ENCODE data around the gene PPFIA2.

Gene PPFIA2

GRCh38 chr12:81314903-81315531, 444.1 kb downstream of the PPFIA2 start:
- Histone ChIP-seq H3K4me3 (ENCODE audit: low read length, poor library complexity, severe bottlenecking) (no peak overlapping the region), H3F3A (ENCODE audit: low read depth) (no peaks in the 10 kb centered on the region), H3K4me2 (ENCODE audit: low read depth, low read length, poor library complexity, severe bottlenecking) (no peak overlapping the region), H4K20me1 (ENCODE audit: insufficient read depth, low read length, poor library complexity, severe bottlenecking) (no peaks in the 10 kb centered on the region), H2AFZ (ENCODE audit: low read length) (no peak overlapping the region), H3K79me2 (ENCODE audit: insufficient read depth, low read length) (no peaks in the 10 kb centered on the region), H3K9me3 (ENCODE audit: insufficient read depth, low read depth, low read length) (no peaks in the 10 kb centered on the region), H3K9me2 (replicated peaks; ENCODE audit: low read depth, low read length) (no peaks in the 10 kb centered on the region), H3K9ac (ENCODE audit: low read depth, low read length, poor library complexity, severe bottlenecking) (no peak overlapping the region), H3K36me3 (ENCODE audit: insufficient read depth, low read length) (no peaks in the 10 kb centered on the region), H3K4me1 (ENCODE audit: insufficient read depth, low read length, poor library complexity, severe bottlenecking) (no peaks in the 10 kb centered on the region), H3K27me3 (ENCODE audit: insufficient read depth, low read length, poor library complexity, severe bottlenecking) (no peaks in the 10 kb centered on the region)
- no peak for TF ChIP-seq CTCF (conservative IDR thresholded peaks at IDR 0.05; ENCODE audit: low read length)
- no peak for TF ChIP-seq EZH2phosphoT487 (IDR thresholded peaks at IDR 0.05; ENCODE audit: borderline replicate concordance)

- Histone ChIP-seq H3K79me2 (ENCODE audit: insufficient read depth, low read length) (no peaks in the 10 kb centered on the region), H3F3A (ENCODE audit: low read depth) (no peaks in the 10 kb centered on the region), H2AFZ (ENCODE audit: low read length) (no peak overlapping the region), H3K4me2 (ENCODE audit: low read depth, low read length, poor library complexity, severe bottlenecking) (no peak overlapping the region), H3K27me3 (ENCODE audit: insufficient read depth, low read length, poor library complexity, severe bottlenecking) (no peaks in the 10 kb centered on the region), H3K4me3 (ENCODE audit: low read length, poor library complexity, severe bottlenecking) (no peak overlapping the region), H3K9ac (ENCODE audit: low read depth, low read length, poor library complexity, severe bottlenecking) (no peak overlapping the region), H4K20me1 (ENCODE audit: insufficient read depth, low read length, poor library complexity, severe bottlenecking) (no peaks in the 10 kb centered on the region), H3K36me3 (ENCODE audit: insufficient read depth, low read length) (no peaks in the 10 kb centered on the region), H3K9me3 (ENCODE audit: insufficient read depth, low read depth, low read length) (no peaks in the 10 kb centered on the region), H3K9me2 (replicated peaks; ENCODE audit: low read depth, low read length) (no peaks in the 10 kb centered on the region), H3K4me1 (ENCODE audit: insufficient read depth, low read length, poor library complexity, severe bottlenecking) (no peaks in the 10 kb centered on the region)
- TF ChIP-seq CTCF (conservative IDR thresholded peaks at IDR 0.05; ENCODE audit: low read length) (no peak), EZH2phosphoT487 (IDR thresholded peaks at IDR 0.05; ENCODE audit: borderline replicate concordance) (no peak)
Observed at GRCh38 chr12:81303935-81304334, 455.2 kb downstream of the PPFIA2 start.

GRCh38 chr12:81300454-81300853, 458.7 kb downstream of the PPFIA2 start:
- no peaks in the 10 kb centered on the region for H4K20me1 ChIP-seq (ENCODE audit: insufficient read depth, low read length, poor library complexity, severe bottlenecking)
- no peaks in the 10 kb centered on the region for H3K9me3 ChIP-seq (ENCODE audit: insufficient read depth, low read depth, low read length)
- no peaks in the 10 kb centered on the region for H3F3A ChIP-seq (ENCODE audit: low read depth)
- H3K9me2 ChIP-seq (replicated peaks; ENCODE audit: low read depth, low read length): no peaks in the 10 kb centered on the region
- H3K4me1 ChIP-seq (ENCODE audit: insufficient read depth, low read length, poor library complexity, severe bottlenecking): no peaks in the 10 kb centered on the region
- H3K27me3 ChIP-seq (ENCODE audit: insufficient read depth, low read length, poor library complexity, severe bottlenecking): no peaks in the 10 kb centered on the region
- no peak overlapping the region for H3K4me3 ChIP-seq (ENCODE audit: low read length, poor library complexity, severe bottlenecking)
- H2AFZ ChIP-seq (ENCODE audit: low read length): no peak overlapping the region
- no peak overlapping the region for H3K4me2 ChIP-seq (ENCODE audit: low read depth, low read length, poor library complexity, severe bottlenecking)
- no peaks in the 10 kb centered on the region for H3K36me3 ChIP-seq (ENCODE audit: insufficient read depth, low read length)
- no peak overlapping the region for H3K9ac ChIP-seq (ENCODE audit: low read depth, low read length, poor library complexity, severe bottlenecking)
- no peak for TF ChIP-seq EZH2phosphoT487 (IDR thresholded peaks at IDR 0.05; ENCODE audit: borderline replicate concordance)
- TF ChIP-seq CTCF (conservative IDR thresholded peaks at IDR 0.05; ENCODE audit: low read length): no peak
- no peaks in the 10 kb centered on the region for H3K79me2 ChIP-seq (ENCODE audit: insufficient read depth, low read length)

Data from Loucy (cell line).